AG09309 (cell line): Measurements from ENCODE around the gene MAP3K2.
A peak's percentile ranks its signal among the peaks of the same experiment; 100 is the strongest.
"Not testable (repeated sequence)": the region's sequence is repeated elsewhere in the genome, so short reads cannot be mapped to it uniquely, and the experiment has no call there.

ENCODE experiments used
- DNase-seq: peaks from one replicate; pipeline ENCODE4 v3.0.0-alpha.2; 2010; ENCODE audit warnings: low read depth
- H3K4me3 ChIP-seq: 2 replicates; pipeline ENCODE4 v1.5.1; 2011; ENCODE audit warnings: mild to moderate bottlenecking, low read depth, low read length, moderate library complexity; ENCODE audit not compliant: control insufficient read depth
- CTCF ChIP-seq: IDR thresholded peaks from 2 replicates; pipeline ENCODE4 v1.5.1; 2011; ENCODE audit warnings: mild to moderate bottlenecking, low read depth, low read length, inconsistent platforms; ENCODE audit not compliant: insufficient read depth, control insufficient read depth; ENCODE audit errors: missing control alignments

MAP3K2 gene

DNA sequence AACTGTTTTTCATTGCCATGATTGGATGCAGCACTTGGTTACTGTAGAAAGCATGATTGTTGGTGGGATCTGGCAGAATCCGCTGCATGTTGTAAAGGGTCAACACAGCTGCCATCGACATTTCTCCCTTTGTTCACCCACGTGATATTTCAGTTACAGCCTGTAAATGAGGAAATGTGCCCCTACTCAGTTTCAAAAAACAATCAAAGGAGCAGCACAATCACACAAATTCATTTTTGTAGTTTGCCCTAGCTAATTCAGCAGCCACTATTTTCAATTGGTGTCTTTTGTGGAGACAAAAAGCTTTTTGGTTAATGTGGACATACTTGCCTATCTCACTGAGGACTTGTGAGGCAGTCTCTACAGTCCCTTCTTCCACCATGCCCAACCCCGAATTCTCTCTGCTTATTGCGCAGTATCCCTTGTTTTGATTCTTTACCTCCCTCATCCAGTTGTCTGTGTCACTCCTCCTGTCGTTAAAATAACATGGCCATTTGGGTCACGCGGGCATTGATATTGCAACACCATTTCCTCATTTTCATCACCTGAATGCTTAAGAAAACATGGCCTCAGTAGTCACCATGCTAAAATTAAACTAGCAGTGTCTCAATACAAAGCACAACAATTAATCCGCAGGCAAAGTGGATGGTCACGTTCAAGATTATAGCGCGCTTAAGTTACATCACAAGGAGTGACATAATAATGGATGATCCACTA, 24.0 kb upstream of the MAP3K2 start:
- TF ChIP-seq CTCF, result no peak
- no peak for DNase-seq
- no peak overlapping the region for H3K4me3 ChIP-seq

- H3K4me3 ChIP-seq, result no peak overlapping the region
- peak; percentile 44 for DNase-seq
- no peak for TF ChIP-seq CTCF
Observed at GRCh38 chr2:127410871-127411652, 23.3 kb upstream of the MAP3K2 start.

DNA sequence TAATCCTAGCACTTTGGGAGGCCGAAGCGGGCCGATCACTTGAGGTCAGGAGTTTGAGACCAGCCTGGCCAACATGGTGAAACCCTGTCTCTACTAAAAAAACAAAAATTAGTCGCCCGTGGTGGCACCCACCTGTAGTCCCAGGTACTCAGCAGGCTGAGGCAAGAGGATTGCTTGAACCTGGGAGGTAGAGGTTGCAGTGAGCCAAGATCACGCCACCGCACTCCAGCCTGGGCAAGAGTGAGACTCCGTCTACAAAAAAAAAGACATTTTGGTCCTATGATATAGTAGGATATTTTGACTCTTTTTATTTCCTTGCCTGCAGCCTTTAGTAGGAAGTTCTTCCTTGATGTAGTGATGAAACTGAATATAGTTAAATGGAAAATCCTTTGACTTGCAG, 21.9 kb upstream of the MAP3K2 start:
- DNase-seq, H3K4me3 ChIP-seq: not testable (repeated sequence)

- no peak overlapping the region for H3K4me3 ChIP-seq
- no peak for DNase-seq
- no peak for TF ChIP-seq CTCF
Observed at GRCh38 chr2:127408807-127409099, 21.0 kb upstream of the MAP3K2 start.

- peak overlapping the region; percentile 0 for H3K4me3 ChIP-seq
- no peak for TF ChIP-seq CTCF
- peak; percentile 37 for DNase-seq
Observed at GRCh38 chr2:127408004-127408806, 20.4 kb upstream of the MAP3K2 start.

DNA sequence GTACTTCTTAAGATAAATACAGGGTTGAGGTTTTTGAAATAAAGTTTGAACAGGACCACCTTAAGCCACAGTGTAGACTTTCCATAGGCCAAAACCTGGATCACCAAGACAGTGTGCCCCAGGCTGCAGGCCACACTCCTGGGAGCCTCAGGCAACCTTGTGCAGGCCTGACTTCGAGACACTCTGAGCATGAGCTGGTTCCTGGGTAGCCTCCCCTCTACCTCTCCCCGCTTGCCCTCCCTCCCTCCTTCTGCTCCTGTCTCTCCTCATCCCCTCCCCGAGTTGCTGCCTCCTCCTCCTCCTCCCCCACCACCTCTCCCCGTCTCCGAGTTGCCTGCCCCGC, 19.9 kb upstream of the MAP3K2 start:
- no peak for DNase-seq
- no peak for TF ChIP-seq CTCF
- H3K4me3 ChIP-seq, result no peak overlapping the region; the same call in 1 of the 2 replicates

DNA sequence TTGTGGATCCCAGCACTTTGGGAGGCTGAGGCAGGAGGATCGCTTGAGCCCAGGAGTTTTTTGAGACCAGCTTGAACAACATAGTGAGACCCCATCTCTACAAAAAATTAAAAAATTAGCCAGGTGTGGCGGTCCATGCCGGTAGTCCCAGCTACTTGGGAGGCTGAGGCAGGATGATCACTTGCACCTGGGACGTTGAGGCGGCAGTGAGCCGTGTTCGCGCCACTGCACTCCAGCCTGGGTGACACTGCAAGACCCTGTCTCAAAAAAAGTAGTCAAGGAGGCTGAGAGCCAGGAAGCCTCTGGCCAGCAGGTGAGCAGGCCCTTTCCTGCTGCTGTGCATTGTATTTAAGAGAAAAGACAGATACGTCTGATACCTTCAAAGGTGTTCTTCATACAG, 19.3 kb upstream of the MAP3K2 start:
- TF ChIP-seq CTCF, result no peak
- DNase-seq, result no peak
- H3K4me3 ChIP-seq, result no peak overlapping the region
